Adipocyte (in vitro differentiated cells): ENCODE data around the gene SPEF1.
"Not testable (repeated sequence)": the region's sequence is repeated elsewhere in the genome, so short reads cannot be mapped to it uniquely, and the experiment has no call there.

Source experiments
- DNase-seq: peaks from one replicate; pipeline ENCODE4 v3.0.0-alpha.2; 2015; ENCODE audit warnings: low read depth
- H3K27me3 ChIP-seq: replicated peaks from 2 replicates; pipeline ENCODE4 v1.7.0; 2013; ENCODE audit warnings: mild to moderate bottlenecking, low read length, moderate library complexity; ENCODE audit not compliant: control insufficient read depth, insufficient read depth
- H3K36me3 ChIP-seq: 2 replicates; pipeline ENCODE4 v1.7.0; 2013; ENCODE audit warnings: low read length, mild to moderate bottlenecking, moderate library complexity; ENCODE audit not compliant: control insufficient read depth, insufficient read depth, severe bottlenecking
- H3K4me1 ChIP-seq: 2 replicates; pipeline ENCODE4 v1.7.0; 2013; ENCODE audit warnings: mild to moderate bottlenecking, low read length, moderate library complexity; ENCODE audit not compliant: control insufficient read depth, insufficient read depth
- H3K4me3 ChIP-seq: 2 replicates; pipeline ENCODE4 v1.7.0; 2013; ENCODE audit warnings: mild to moderate bottlenecking, low read length, moderate library complexity
- H3K9ac ChIP-seq: 2 replicates; pipeline ENCODE4 v1.7.0; 2013; ENCODE audit warnings: mild to moderate bottlenecking, low read length, moderate library complexity
- H3K9me3 ChIP-seq: 2 replicates; pipeline ENCODE4 v1.7.0; 2013; ENCODE audit warnings: mild to moderate bottlenecking, low read length, moderate library complexity; ENCODE audit not compliant: control insufficient read depth

The SPEF1 gene

GRCh38 chr20:3797226-3797545, 15.9 kb upstream of the SPEF1 start:
- no peak for DNase-seq
- Histone ChIP-seq H3K27me3 (no peaks in the 10 kb centered on the region), H3K9ac (peak overlapping the region; percentile 86), H3K4me3 (peak overlapping the region; percentile 94), H3K36me3 (peaks cover 25% of the 10 kb centered on the region), H3K9me3 (no peaks in the 10 kb centered on the region), H3K4me1 (peaks cover 21% of the 10 kb centered on the region)

- no peak for DNase-seq
- Histone ChIP-seq H3K9ac (peak overlapping the region; percentile 86), H3K4me1 (peaks cover 21% of the 10 kb centered on the region), H3K4me3 (peak overlapping the region; percentile 94), H3K9me3 (no peaks in the 10 kb centered on the region), H3K27me3 (no peaks in the 10 kb centered on the region), H3K36me3 (peaks cover 19% of the 10 kb centered on the region)
Observed at GRCh38 chr20:3796477-3797225, 15.4 kb upstream of the SPEF1 start.

GRCh38 chr20:3795511-3796468, 14.5 kb upstream of the SPEF1 start, which contains the start of gene CDC25B:
Gene CDC25B (plus strand): TSS chr20:3796310. CDS start chr20:3796532, 222 bp downstream.
- peak; percentile 96 for DNase-seq
- peak within 1 kb of the TSS; percentile 94 for H3K4me3 ChIP-seq
- H3K9me3 ChIP-seq = no peaks in the 10 kb centered on the region
- H3K36me3 ChIP-seq = peaks cover 11% of the 10 kb centered on the region
- H3K4me1 ChIP-seq = peaks cover 21% of the 10 kb centered on the region
- H3K27me3 ChIP-seq = no peaks in the 10 kb centered on the region
- H3K9ac ChIP-seq = peak within 1 kb of the TSS; percentile 93

- Histone ChIP-seq H3K4me3 (peak overlapping the region; percentile 94), H3K9me3 (no peaks in the 10 kb centered on the region)
Observed at GRCh38 chr20:3794701-3795420, 13.6 kb upstream of the SPEF1 start.

GRCh38 chr20:3794168-3794567, 12.9 kb upstream of the SPEF1 start:
- not testable (repeated sequence) for H3K4me3 ChIP-seq, H3K9ac ChIP-seq, DNase-seq, H3K36me3 ChIP-seq, H3K9me3 ChIP-seq, H3K27me3 ChIP-seq
- H3K4me1 ChIP-seq = peaks cover 21% of the 10 kb centered on the region

More at GRCh38 chr20:3794701-3795420, 13.6 kb upstream of the SPEF1 start:
- peaks cover 21% of the 10 kb centered on the region for H3K4me1 ChIP-seq
- H3K36me3 ChIP-seq = peaks cover 4% of the 10 kb centered on the region
- no peak for DNase-seq
- no peaks in the 10 kb centered on the region for H3K27me3 ChIP-seq
- peak overlapping the region; percentile 93 for H3K9ac ChIP-seq

- H3K4me1 ChIP-seq = peaks cover 20% of the 10 kb centered on the region
- H3K4me3 ChIP-seq, DNase-seq, H3K9ac ChIP-seq, H3K27me3 ChIP-seq, H3K9me3 ChIP-seq, H3K36me3 ChIP-seq: not testable (repeated sequence)
Observed at GRCh38 chr20:3789201-3789600, 8.0 kb upstream of the SPEF1 start.

- Histone ChIP-seq H3K4me3 (no peak overlapping the region), H3K9me3 (no peaks in the 10 kb centered on the region), H3K36me3 (no peaks in the 10 kb centered on the region), H3K9ac (no peak overlapping the region), H3K4me1 (peaks cover 24% of the 10 kb centered on the region), H3K27me3 (no peaks in the 10 kb centered on the region)
- DNase-seq = no peak
Observed at GRCh38 chr20:3788685-3789155, 7.5 kb upstream of the SPEF1 start.

GRCh38 chr20:3787324-3788014, 6.2 kb upstream of the SPEF1 start:
- H3K36me3 ChIP-seq = no peaks in the 10 kb centered on the region
- H3K9ac ChIP-seq = peak overlapping the region; percentile 70
- H3K9me3 ChIP-seq = no peaks in the 10 kb centered on the region
- no peaks in the 10 kb centered on the region for H3K27me3 ChIP-seq
- H3K4me3 ChIP-seq = peak overlapping the region; percentile 71
- no peak for DNase-seq
- peaks cover 29% of the 10 kb centered on the region for H3K4me1 ChIP-seq

GRCh38 chr20:3786665-3787323, 5.5 kb upstream of the SPEF1 start, which contains the start of gene CENPB:
Gene CENPB (minus strand): TSS chr20:3786740. CDS start chr20:3786483, 257 bp downstream.
- no peaks in the 10 kb centered on the region for H3K9me3 ChIP-seq
- DNase-seq = peak; percentile 97
- no peaks in the 10 kb centered on the region for H3K27me3 ChIP-seq
- H3K36me3 ChIP-seq = no peaks in the 10 kb centered on the region
- peak within 1 kb of the TSS; percentile 91 for H3K9ac ChIP-seq
- H3K4me1 ChIP-seq = peaks cover 29% of the 10 kb centered on the region
- H3K4me3 ChIP-seq = peak within 1 kb of the TSS; percentile 88

- H3K9ac ChIP-seq = peak overlapping the region; percentile 91
- H3K4me1 ChIP-seq = peaks cover 30% of the 10 kb centered on the region
- H3K36me3 ChIP-seq = no peaks in the 10 kb centered on the region
- H3K9me3 ChIP-seq = no peaks in the 10 kb centered on the region
- H3K4me3 ChIP-seq = peak overlapping the region; percentile 88
- DNase-seq = peak; percentile 75
- no peaks in the 10 kb centered on the region for H3K27me3 ChIP-seq
Observed at GRCh38 chr20:3786126-3786484, 4.9 kb upstream of the SPEF1 start.
